ENCODE measurements around the gene ZNRF3. TPM values are rescaled to one million over a fixed set of nuclear protein-coding genes. Genes with fewer than 3 reads are reported as not detected.
"Not testable (repeated sequence)": the region's sequence is repeated elsewhere in the genome, so short reads cannot be mapped to it uniquely, and the experiment has no call there.

Gene ZNRF3
- total RNA-seq, 1 donor from 2014 or later = 4.1 TPM

DNA sequence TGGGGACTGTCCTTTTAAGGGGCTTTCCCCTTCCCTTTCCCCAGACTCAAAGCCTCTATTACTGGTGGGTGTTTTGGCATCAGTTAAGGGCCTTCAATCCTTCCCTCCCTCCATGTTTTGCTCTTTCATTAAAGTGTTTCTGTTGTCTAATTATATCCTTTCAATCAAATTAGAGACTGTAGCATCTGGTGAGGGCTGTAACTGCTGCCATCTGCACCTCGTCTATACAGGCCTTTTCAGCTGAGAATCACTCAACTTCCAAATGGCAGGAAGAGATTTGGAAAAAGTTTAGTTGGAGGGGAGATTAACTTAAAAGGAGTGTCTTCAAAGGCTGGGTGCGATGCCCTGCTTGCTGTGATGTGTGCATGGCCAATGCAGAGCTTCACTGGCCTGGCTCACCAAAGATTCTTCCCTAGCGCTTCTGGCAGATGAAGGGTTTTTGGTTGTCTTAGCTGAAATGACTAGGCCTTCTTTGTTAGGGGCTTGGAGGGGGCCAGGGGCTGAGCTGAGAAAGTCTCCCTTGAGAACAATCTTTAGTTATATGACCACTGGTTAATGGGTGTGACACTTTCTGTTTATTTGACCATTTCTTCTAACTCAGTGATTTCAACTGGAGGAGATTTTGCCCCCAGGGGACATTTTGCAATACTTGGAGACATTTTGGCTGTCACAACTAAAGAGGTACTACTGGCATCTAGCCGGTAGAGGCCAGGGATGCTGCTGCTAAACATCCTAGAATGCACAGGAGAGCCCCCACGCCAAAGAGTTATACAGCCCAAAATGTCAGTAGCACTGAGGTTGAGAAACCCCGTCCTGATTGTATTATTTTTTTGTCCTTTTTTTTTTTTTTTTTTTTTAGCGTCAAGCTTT, 197.0 kb downstream of the ZNRF3 start:
- H3K4me1 ChIP-seq = peaks cover 9% of the 10 kb centered on the region
- H3K4me3 ChIP-seq = no peak overlapping the region
- H3K79me2 ChIP-seq (ENCODE audit: low read depth) = no peaks in the 10 kb centered on the region
- H4K20me1 ChIP-seq (ENCODE audit: low read depth) = no peaks in the 10 kb centered on the region
- H3K9ac ChIP-seq = no peak overlapping the region
- H2AFZ ChIP-seq (replicated peaks) = peak overlapping the region; percentile 59
- Mint-ChIP-seq H3K27ac (peak overlapping the region; percentile 17), H3K9me3 (no peaks in the 10 kb centered on the region), H3K27me3 (ENCODE audit: insufficient read depth, low read depth) (no peaks in the 10 kb centered on the region), H3K4me3 (no peak overlapping the region), H3K4me1 (peaks cover 27% of the 10 kb centered on the region), H3K36me3 (no peaks in the 10 kb centered on the region)
- no peak for TF ChIP-seq EZH2 (IDR thresholded peaks at IDR 0.05)
- TF ChIP-seq EZH2phosphoT487 (IDR thresholded peaks at IDR 0.05) = no peak
- TF ChIP-seq, protein P1, sequence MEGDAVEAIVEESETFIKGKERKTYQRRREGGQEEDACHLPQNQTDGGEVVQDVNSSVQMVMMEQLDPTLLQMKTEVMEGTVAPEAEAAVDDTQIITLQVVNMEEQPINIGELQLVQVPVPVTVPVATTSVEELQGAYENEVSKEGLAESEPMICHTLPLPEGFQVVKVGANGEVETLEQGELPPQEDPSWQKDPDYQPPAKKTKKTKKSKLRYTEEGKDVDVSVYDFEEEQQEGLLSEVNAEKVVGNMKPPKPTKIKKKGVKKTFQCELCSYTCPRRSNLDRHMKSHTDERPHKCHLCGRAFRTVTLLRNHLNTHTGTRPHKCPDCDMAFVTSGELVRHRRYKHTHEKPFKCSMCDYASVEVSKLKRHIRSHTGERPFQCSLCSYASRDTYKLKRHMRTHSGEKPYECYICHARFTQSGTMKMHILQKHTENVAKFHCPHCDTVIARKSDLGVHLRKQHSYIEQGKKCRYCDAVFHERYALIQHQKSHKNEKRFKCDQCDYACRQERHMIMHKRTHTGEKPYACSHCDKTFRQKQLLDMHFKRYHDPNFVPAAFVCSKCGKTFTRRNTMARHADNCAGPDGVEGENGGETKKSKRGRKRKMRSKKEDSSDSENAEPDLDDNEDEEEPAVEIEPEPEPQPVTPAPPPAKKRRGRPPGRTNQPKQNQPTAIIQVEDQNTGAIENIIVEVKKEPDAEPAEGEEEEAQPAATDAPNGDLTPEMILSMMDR (IDR thresholded peaks at IDR 0.05) = no peak
- peaks cover 15% of the 10 kb centered on the region for H3F3A ChIP-seq (ENCODE audit: low read depth)
- peaks cover 11% of the 10 kb centered on the region for H3K27me3 ChIP-seq
- no peak overlapping the region for H3K27ac ChIP-seq
- no peaks in the 10 kb centered on the region for H3K36me3 ChIP-seq
- peak overlapping the region; percentile 12 for H3K4me2 ChIP-seq
- no peak for DNase-seq (ENCODE audit: low spot score)
- H3K9me3 ChIP-seq (ENCODE audit: low read depth) = no peaks in the 10 kb centered on the region

DNA sequence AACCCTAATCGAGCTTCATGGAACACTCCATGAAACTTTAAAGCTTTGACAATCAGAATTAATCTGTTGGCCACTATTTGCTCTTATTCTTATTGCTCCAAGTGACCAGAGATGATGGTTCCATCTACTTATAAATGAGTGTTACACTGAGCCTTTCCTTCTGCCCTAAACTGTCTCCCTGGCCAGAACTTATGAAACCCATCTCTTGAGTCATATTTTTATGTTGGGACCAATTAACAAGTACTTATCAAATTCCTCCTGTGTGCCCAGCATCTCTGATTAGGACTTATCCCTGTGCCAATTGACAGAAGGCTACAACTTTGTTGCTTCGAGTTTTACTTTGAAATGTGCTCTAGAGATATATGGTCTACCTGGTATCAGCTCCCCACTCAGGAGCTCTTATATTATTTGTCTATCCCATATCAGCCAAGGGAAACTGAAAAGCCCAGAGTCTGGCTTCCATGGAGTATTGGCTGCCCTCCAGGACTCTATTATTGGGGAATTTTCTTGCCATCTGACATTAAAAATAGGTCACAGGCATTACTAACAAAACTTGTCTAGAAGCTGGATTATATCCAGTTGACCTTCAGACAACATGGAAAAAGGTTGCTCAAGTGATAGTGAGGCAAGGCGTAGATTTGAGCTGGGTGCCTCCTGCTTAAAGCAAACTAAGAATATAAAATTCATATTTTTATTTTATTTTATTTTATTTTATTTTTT, 198.3 kb downstream of the ZNRF3 start:
- peaks cover 22% of the 10 kb centered on the region for H3K4me1 Mint-ChIP-seq
- no peaks in the 10 kb centered on the region for H3K36me3 Mint-ChIP-seq
- no peaks in the 10 kb centered on the region for H3K27me3 ChIP-seq
- no peaks in the 10 kb centered on the region for H3K9me3 Mint-ChIP-seq
- no peak overlapping the region for H3K9ac ChIP-seq
- TF ChIP-seq, protein P1 (IDR thresholded peaks at IDR 0.05) = no peak
- no peak for TF ChIP-seq EZH2phosphoT487 (IDR thresholded peaks at IDR 0.05)
- TF ChIP-seq EZH2 (IDR thresholded peaks at IDR 0.05) = no peak
- no peak overlapping the region for H3K4me3 Mint-ChIP-seq
- H3K79me2 ChIP-seq (ENCODE audit: low read depth) = no peaks in the 10 kb centered on the region
- peaks cover 9% of the 10 kb centered on the region for H3K4me1 ChIP-seq
- peaks cover 15% of the 10 kb centered on the region for H3F3A ChIP-seq (ENCODE audit: low read depth)
- H3K27ac Mint-ChIP-seq = no peak overlapping the region
- H3K4me3 ChIP-seq = no peak overlapping the region
- H3K9me3 ChIP-seq (ENCODE audit: low read depth) = no peaks in the 10 kb centered on the region
- no peak overlapping the region for H3K4me2 ChIP-seq
- no peak for DNase-seq (ENCODE audit: low spot score)
- H2AFZ ChIP-seq (replicated peaks) = no peak overlapping the region
- no peak overlapping the region for H3K27ac ChIP-seq
- H3K36me3 ChIP-seq = no peaks in the 10 kb centered on the region
- H3K27me3 Mint-ChIP-seq (ENCODE audit: insufficient read depth, low read depth) = no peaks in the 10 kb centered on the region
- no peaks in the 10 kb centered on the region for H4K20me1 ChIP-seq (ENCODE audit: low read depth)

DNA sequence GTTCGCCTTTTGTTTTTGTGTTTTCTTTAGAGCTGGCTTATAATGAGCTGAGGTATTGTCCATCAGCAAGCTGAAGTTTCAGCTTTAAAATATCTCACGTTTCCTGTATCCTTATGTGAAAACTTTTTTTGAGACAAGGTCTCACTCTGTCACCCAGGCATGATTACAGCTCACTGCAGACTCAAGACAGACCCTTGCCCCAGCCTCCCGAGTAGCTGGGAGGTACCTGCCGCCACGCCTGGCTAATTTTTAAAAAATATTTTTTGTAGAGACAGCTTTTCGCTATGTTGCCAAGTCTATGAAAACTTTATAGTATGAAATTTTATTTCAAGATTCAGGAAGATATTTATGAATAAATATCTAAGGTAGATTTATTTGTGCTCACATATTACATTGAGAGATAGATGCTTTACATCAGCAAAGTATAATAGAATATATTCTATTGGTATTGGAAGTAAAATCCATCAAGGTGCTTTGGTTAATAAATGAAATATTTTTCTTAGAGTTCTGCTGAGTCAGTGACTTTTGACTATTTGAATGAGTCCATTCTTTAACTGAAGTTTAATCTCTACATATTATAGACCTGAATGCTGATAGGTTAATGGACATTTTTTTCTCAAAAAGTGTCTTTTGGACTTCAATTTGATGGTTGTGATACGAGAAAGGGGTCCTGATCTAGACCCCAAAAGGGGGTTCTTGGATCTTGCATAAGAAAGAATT, 199.6 kb downstream of the ZNRF3 start:
- Histone ChIP-seq H3K27ac (no peak overlapping the region), H3K4me1 (peaks cover 9% of the 10 kb centered on the region), H3F3A (ENCODE audit: low read depth) (peaks cover 15% of the 10 kb centered on the region), H3K9me3 (ENCODE audit: low read depth) (no peaks in the 10 kb centered on the region), H3K79me2 (ENCODE audit: low read depth) (no peaks in the 10 kb centered on the region), H3K9ac (no peak overlapping the region), H3K4me2 (no peak overlapping the region), H3K27me3 (no peaks in the 10 kb centered on the region), H3K4me3 (no peak overlapping the region), H3K36me3 (no peaks in the 10 kb centered on the region), H2AFZ (replicated peaks) (no peak overlapping the region), H4K20me1 (ENCODE audit: low read depth) (no peaks in the 10 kb centered on the region)
- Mint-ChIP-seq H3K27me3 (ENCODE audit: insufficient read depth, low read depth) (no peaks in the 10 kb centered on the region), H3K9me3 (no peaks in the 10 kb centered on the region), H3K36me3 (no peaks in the 10 kb centered on the region), H3K4me3 (no peak overlapping the region), H3K4me1 (peaks cover 22% of the 10 kb centered on the region), H3K27ac (no peak overlapping the region)
- no peak for DNase-seq (ENCODE audit: low spot score)
- TF ChIP-seq EZH2 (IDR thresholded peaks at IDR 0.05) (no peak), EZH2phosphoT487 (IDR thresholded peaks at IDR 0.05) (no peak)
- TF ChIP-seq, protein P1 (IDR thresholded peaks at IDR 0.05) = no peak

DNA sequence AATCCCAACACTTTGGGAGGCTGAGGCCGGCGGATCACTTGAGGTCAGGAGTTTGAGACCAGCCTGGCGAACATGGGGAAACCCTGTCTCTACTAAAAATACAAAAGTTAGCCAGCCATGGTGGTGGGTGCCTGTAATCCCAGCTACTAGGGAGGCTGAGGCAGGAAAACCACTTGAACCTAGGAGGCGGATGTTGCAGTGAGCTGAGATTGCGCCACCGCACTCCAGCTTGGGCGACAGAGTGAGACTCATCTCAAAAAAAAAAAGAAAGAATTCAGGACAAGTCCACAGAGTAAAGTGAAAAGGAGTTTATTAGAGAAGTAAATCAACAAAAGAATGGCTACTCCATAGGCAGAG, 200.2 kb downstream of the ZNRF3 start:
- not testable (repeated sequence) for H3K4me1 ChIP-seq; H3K9ac ChIP-seq; DNase-seq (ENCODE audit: low spot score); H3K36me3 ChIP-seq; H3K27me3 ChIP-seq; H3K27ac Mint-ChIP-seq; H3K4me3 ChIP-seq; H3K9me3 Mint-ChIP-seq; H3K9me3 ChIP-seq (ENCODE audit: low read depth); H3K4me3 Mint-ChIP-seq; H3K27me3 Mint-ChIP-seq (ENCODE audit: insufficient read depth, low read depth); H3K4me2 ChIP-seq; H3K79me2 ChIP-seq (ENCODE audit: low read depth); H2AFZ ChIP-seq (replicated peaks); H4K20me1 ChIP-seq (ENCODE audit: low read depth); H3K27ac ChIP-seq; H3K36me3 Mint-ChIP-seq
- H3F3A ChIP-seq (ENCODE audit: low read depth) = peaks cover 15% of the 10 kb centered on the region
- peaks cover 21% of the 10 kb centered on the region for H3K4me1 Mint-ChIP-seq
